ENCODE data around the gene TENM3. TPM values are rescaled to one million over a fixed set of nuclear protein-coding genes. Genes with fewer than 3 reads are reported as not detected.

Gene TENM3
- total RNA-seq, 2 donors from 2014 or later, result 21.4 to 52.3 TPM

DNA sequence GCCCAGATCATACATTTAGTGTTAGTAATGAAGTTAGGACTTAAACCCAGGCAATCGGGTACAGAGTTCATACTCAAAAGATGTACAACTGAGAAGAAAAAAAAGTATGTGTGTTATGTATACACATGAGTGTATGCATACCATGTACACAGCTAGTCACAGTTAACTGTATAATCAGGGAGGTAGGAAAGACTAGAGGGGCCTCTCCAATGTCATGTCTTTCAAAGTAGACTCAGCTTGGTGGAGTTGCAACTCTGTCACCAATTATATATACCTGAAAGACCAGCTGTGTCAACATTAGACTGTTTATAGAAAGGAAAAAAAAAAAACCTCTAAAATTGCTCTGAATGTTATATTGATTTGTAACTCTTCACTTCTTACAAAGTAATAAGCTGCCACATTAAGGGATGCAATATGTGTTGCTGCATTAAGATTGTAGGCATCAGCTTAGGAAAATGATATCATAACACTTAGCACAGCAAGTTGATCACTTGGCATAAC, 506.5 kb downstream of the TENM3 start:
- no peak overlapping the region for H3K27ac ChIP-seq
- intact Hi-C loops (cut with DNase I), result no loop called here
- no peaks in the 10 kb centered on the region for H3K36me3 ChIP-seq
- WGBS, result 64% methylated on average over 1 of the region's 1 CpG
- H3K4me1 ChIP-seq (replicated peaks), result no peaks in the 10 kb centered on the region
- no peak overlapping the region for H3K4me3 ChIP-seq
- H3K9me3 ChIP-seq, result no peaks in the 10 kb centered on the region
- no peaks in the 10 kb centered on the region for H3K27me3 ChIP-seq (replicated peaks; ENCODE audit: insufficient read depth)
- TF ChIP-seq, protein P1, sequence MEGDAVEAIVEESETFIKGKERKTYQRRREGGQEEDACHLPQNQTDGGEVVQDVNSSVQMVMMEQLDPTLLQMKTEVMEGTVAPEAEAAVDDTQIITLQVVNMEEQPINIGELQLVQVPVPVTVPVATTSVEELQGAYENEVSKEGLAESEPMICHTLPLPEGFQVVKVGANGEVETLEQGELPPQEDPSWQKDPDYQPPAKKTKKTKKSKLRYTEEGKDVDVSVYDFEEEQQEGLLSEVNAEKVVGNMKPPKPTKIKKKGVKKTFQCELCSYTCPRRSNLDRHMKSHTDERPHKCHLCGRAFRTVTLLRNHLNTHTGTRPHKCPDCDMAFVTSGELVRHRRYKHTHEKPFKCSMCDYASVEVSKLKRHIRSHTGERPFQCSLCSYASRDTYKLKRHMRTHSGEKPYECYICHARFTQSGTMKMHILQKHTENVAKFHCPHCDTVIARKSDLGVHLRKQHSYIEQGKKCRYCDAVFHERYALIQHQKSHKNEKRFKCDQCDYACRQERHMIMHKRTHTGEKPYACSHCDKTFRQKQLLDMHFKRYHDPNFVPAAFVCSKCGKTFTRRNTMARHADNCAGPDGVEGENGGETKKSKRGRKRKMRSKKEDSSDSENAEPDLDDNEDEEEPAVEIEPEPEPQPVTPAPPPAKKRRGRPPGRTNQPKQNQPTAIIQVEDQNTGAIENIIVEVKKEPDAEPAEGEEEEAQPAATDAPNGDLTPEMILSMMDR (IDR thresholded peaks at IDR 0.05), result no peak
- TF ChIP-seq POLR2AphosphoS5 (IDR thresholded peaks at IDR 0.05) (no peak), POLR2A (IDR thresholded peaks at IDR 0.05) (no peak)
- DNase-seq (ENCODE audit: low spot score), result no peak

DNA sequence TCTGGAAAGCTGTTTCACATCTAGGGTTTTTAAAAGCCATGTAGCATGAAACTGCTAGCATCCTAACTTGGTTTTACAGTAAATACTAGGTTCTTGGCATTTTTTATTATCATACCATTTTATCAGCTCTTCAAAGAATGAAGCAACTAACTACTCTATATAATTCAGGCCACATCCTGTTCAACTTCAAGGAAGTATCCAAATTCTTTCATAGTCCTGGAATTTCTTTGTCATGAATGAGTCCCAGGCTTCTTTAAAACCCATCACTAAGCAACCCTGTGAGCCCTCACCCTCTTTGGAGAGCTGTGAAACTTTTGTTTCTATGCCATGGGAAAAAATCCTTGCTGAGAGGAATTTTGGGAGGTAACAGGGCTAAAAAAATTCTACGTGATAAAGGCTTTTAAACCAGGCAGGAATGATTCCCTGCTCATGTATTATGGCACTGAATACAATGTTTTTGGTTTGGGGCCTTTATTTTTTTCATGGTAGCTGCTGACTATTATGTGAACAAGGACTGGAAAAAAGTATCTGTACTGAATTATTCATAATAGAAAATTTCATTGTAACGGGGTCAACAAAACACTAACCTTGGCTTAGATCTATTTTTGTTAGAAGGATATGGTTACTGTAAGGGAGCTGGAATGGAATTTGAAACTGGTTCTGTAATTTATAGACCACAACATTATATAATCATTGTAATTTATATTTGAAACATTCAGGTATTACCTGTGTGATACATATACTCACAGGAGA, 509.1 kb downstream of the TENM3 start:
- H3K9me3 ChIP-seq, result no peaks in the 10 kb centered on the region
- intact Hi-C loops (cut with DNase I), result no loop called here
- WGBS, result 55% methylated on average over 2 of the region's 2 CpGs
- H3K4me3 ChIP-seq, result no peak overlapping the region
- H3K36me3 ChIP-seq, result no peaks in the 10 kb centered on the region
- DNase-seq (ENCODE audit: low spot score), result no peak
- no peaks in the 10 kb centered on the region for H3K27me3 ChIP-seq (replicated peaks; ENCODE audit: insufficient read depth)
- no peaks in the 10 kb centered on the region for H3K4me1 ChIP-seq (replicated peaks)
- no peak for TF ChIP-seq POLR2A (IDR thresholded peaks at IDR 0.05)
- no peak for TF ChIP-seq POLR2AphosphoS5 (IDR thresholded peaks at IDR 0.05)
- TF ChIP-seq, protein P1 (IDR thresholded peaks at IDR 0.05), result no peak
- no peak overlapping the region for H3K27ac ChIP-seq

DNA sequence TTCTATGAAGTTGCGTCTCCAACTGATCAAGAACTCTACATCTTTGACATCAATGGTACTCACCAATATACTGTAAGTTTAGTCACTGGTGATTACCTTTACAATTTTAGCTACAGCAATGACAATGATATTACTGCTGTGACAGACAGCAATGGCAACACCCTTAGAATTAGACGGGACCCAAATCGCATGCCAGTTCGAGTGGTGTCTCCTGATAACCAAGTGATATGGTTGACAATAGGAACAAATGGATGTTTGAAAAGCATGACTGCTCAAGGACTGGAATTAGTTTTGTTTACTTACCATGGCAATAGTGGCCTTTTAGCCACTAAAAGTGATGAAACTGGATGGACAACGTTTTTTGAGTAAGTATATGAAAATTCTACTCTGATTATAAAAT, 511.7 kb downstream of the TENM3 start:
- Histone ChIP-seq H3K9me3 (no peaks in the 10 kb centered on the region), H3K36me3 (no peaks in the 10 kb centered on the region), H3K27ac (no peak overlapping the region), H3K27me3 (replicated peaks; ENCODE audit: insufficient read depth) (no peaks in the 10 kb centered on the region), H3K4me1 (replicated peaks) (no peaks in the 10 kb centered on the region), H3K4me3 (no peak overlapping the region)
- intact Hi-C loops (cut with DNase I), result no loop called here
- 92% methylated on average over 5 of the region's 5 CpGs for WGBS
- no peak for TF ChIP-seq POLR2AphosphoS5 (IDR thresholded peaks at IDR 0.05)
- no peak for TF ChIP-seq POLR2A (IDR thresholded peaks at IDR 0.05)
- TF ChIP-seq, protein P1 (IDR thresholded peaks at IDR 0.05), result no peak
- no peak for DNase-seq (ENCODE audit: low spot score)

DNA sequence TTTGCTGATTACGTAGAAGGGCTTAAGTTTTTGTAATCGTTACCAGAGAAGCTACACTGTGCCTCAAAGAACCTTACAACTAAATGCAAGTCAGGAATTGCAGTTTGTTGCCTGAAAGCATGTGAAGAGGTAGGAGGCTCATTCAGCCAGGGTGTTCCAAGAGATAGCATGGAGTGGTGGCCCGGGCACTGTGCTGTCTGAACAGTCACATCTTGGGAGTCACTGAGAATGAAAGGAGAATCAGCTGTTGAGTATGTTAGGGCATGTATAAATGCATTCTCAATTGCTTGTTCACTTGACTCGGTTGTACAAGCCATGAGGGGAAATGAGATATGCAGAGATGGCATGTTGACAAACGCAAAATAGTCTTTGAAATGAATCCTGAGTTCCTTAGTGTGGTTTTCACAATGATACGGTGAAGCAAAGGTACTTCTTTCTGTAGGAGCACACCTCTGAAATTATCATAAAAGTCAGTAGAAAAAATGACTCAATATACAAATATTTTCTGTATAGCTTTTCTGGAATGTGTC, 513.0 kb downstream of the TENM3 start:
- WGBS, result 97% methylated on average over 6 of the region's 6 CpGs
- no peaks in the 10 kb centered on the region for H3K9me3 ChIP-seq
- no peak overlapping the region for H3K27ac ChIP-seq
- H3K27me3 ChIP-seq (replicated peaks; ENCODE audit: insufficient read depth), result no peaks in the 10 kb centered on the region
- H3K4me1 ChIP-seq (replicated peaks), result no peaks in the 10 kb centered on the region
- TF ChIP-seq, protein P1 (IDR thresholded peaks at IDR 0.05), result no peak
- TF ChIP-seq POLR2A (IDR thresholded peaks at IDR 0.05) (no peak), POLR2AphosphoS5 (IDR thresholded peaks at IDR 0.05) (no peak)
- H3K4me3 ChIP-seq, result no peak overlapping the region
- no peak for DNase-seq (ENCODE audit: low spot score)
- H3K36me3 ChIP-seq, result no peaks in the 10 kb centered on the region
- intact Hi-C loops (cut with DNase I), result no loop called here

DNA sequence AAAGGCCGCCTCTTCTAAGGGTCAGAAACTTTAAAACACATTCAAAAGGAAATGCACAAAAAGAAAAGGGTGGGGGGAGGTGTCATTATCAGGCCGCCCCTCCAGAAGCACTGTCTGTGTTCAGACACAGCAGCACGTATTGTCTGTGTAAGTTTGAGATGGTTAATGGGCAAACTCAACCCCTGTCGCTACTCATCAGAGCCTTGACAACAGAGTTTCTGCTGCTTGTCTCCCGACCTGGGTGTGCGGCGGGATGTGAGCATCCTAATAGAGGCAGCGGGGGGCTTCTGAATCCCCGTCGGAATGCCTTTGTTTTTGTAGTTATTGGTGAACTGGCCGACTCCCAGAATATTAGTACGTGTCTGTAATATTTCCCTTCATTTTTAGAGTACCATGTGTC, 515.1 kb downstream of the TENM3 start:
- Histone ChIP-seq H3K27ac (no peak overlapping the region), H3K36me3 (no peaks in the 10 kb centered on the region), H3K4me3 (no peak overlapping the region), H3K9me3 (no peaks in the 10 kb centered on the region), H3K4me1 (replicated peaks) (no peaks in the 10 kb centered on the region), H3K27me3 (replicated peaks; ENCODE audit: insufficient read depth) (no peaks in the 10 kb centered on the region)
- 90% methylated on average over 12 of the region's 12 CpGs for WGBS
- TF ChIP-seq, protein P1 (IDR thresholded peaks at IDR 0.05), result no peak
- TF ChIP-seq POLR2A (IDR thresholded peaks at IDR 0.05) (no peak), POLR2AphosphoS5 (IDR thresholded peaks at IDR 0.05) (no peak)
- DNase-seq (ENCODE audit: low spot score), result no peak
- intact Hi-C loops (cut with DNase I), result no loop called here
